GM04504 (cell line): Measurements from ENCODE around the gene PLXNA4.

Experiments used
- DNase-seq: peaks from one replicate; pipeline ENCODE4 v3.0.0-alpha.2; 2012; ENCODE audit warnings: low read depth

Gene PLXNA4

DNA sequence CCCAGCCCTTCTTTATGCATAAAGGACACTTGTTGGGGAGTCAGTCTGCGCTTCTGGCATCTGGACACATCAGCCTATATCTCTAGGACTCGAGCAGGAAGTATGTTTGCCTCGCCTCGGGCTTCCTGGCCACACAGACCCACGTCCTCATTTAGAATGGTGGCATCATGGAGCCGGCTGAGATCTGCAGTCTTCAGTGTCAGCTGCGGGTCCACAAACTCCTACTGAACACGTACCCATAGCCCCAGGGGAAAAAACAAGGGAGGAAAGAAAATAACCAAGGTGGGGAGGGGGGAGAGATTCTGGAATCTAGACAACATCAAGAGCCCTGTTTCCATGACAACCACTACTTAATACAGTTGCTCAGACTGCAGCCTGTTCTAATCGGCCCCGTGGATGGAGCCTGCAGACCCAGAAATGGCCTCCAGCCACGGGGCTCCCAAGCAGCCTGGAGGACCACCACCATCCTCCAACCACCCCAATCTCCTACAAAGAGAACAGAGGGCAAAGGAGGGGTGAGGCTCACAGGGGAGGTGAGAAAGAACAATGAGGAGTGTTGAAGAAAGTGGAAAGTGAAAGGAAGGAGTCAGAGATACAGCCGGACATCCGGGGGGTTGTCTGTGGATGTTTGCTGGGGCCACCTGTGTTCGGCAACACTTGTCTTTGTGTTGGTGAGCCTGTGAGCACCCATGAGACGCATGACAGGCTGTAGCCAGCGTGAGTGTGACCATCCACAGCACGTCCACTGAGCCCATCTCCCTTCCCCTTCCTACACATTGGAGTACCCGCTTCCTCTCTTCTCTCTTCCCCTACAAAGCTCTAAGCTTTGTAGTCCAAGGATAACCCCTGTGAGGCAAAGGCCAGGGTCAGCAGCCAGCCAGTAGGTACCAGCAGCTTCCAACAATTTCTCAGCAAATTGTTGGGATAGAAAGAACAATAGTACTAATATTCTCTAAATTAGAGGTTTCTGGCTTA lies 141.0 kb downstream of the PLXNA4 start:
- no peak for DNase-seq

DNA sequence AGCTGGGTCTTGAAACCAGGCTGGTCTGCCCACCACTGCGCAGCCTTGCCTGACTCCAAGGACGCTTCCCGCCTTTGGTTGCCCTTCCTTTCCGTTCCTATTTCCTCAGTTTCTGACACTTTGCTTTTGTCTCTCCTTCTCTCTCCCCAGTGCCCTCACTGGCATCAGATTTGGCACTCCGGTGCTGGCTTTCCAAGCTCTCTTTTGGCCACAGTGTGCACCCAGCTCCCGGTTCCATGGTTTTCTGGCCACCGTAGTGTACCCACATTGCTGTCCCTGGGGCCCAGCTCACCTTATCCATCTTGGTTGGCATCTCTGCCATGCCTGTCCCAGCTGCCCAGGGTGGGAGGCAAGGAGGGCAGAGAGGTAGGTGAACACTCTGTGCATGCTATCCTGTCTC lies 142.2 kb downstream of the PLXNA4 start:
- no peak for DNase-seq

DNA sequence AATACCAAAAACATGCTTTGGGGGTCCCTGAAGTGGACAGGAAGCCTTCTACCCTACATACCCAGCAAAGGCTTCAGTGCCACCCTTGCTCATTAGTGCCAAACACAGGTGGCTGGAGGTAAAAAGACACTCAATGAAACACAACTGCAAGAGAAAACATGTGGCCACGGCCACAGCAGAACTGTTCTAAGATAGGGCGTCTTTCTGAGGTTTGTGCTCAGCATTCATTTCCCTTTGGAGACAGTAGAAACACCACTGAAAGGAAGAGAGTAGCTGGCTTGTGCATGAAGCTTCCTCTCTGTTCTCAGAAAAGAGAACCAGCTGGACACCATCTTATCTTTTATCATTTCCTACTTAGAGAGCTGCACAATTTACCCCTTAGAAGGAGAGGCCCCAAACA lies 143.0 kb downstream of the PLXNA4 start:
- no peak for DNase-seq

DNA sequence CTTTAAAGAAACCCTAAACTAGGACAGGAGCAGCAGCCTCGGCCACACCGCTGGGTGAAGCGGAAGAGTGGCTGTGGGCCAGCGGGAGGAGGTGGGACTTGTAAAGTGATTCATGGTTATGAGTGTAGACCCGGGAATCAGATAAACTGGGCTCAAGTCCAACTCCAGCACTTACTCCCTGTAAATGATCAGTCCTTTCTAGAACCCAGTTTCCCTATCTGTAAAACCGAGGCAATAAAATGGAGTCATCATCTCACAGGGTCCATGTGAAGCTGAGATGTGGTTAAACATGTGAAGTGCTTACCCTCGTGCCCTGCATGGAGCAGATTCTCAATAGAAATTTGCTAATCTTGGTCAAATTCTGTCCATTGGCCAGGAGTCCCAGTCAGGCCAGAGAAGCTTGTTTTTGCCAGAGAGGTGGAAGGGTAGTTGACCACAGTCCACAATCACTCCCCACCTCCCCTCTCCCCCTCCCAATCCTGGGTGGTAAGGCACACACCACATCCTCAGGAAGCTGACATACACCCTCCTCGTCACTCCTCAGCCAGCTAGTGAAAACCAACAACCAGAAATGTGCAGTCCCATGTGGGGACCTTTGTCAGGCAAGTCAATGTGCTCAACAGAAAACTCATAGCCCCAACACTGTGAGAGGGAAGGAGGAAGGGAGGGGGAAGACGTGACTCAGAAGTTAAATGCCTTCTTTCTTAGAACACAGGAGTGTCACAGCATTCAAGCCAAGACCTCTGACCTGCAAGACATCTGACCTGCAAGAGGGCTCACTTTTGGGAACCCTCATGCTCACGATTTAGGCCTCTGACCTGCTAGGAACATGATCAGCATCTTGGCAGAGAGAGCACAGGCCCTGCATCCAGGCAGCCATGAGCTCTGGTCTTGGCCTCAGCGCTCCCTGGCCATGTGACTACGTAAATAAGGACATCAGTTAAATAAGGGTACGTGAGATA lies 145.1 kb downstream of the PLXNA4 start:
- DNase-seq: peak; percentile 67

DNA sequence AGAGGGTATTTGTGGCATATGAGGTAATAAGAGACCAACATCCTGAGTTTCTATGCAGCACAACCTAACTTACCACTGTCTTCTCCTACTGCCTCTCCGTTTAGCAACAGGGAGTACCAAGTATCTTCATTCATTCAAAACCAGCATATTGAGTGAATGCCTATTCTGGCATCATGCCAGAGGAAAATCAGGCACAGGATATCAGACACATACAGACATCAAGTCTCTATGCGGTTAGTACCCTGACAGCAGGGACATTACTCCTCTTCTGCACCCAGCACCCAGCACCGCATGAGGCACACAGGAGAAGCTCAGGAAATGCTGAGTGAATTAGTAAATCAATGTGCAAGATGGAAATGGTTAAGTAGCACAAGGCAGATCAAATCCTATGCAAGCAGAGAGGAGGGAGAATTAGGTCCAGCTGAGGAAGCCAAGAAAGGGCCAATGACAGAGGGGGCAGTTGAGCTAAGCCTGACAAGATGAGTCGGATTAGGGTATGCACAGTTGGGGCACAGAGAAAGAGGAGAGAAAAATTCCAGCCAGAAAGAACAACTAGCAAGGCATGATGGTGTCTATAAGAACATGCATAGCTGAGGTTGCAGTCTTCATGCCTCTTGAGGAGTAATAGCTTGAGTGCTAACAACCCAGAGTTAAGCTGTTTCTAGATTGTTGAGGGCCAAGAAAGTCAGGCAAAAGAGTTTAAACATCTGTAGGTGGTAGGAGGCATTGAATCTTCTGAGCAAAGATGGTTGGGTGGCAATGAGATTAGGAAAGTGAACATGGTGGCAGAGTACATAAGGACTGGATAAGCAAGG lies 146.0 kb downstream of the PLXNA4 start:
- DNase-seq: peak; percentile 1

DNA sequence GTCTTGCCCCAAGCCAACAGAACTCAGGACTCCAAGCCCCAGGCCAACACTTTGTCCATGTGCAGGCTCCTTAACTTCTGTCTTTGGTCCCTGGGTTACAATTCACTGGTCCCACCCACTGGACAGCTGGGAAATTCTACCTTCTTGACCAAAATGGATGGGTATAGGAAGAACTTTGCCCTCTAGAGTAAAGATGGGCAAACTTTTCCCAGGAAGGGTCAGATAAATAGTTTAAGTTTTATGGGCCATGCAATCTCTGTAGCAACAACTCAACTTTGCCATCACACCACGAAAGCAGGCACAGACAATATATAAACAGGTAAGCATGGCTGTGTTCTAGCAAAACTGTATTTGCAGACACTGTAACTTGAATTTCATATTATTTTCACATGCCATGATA lies 147.1 kb downstream of the PLXNA4 start:
- DNase-seq: no peak

DNA sequence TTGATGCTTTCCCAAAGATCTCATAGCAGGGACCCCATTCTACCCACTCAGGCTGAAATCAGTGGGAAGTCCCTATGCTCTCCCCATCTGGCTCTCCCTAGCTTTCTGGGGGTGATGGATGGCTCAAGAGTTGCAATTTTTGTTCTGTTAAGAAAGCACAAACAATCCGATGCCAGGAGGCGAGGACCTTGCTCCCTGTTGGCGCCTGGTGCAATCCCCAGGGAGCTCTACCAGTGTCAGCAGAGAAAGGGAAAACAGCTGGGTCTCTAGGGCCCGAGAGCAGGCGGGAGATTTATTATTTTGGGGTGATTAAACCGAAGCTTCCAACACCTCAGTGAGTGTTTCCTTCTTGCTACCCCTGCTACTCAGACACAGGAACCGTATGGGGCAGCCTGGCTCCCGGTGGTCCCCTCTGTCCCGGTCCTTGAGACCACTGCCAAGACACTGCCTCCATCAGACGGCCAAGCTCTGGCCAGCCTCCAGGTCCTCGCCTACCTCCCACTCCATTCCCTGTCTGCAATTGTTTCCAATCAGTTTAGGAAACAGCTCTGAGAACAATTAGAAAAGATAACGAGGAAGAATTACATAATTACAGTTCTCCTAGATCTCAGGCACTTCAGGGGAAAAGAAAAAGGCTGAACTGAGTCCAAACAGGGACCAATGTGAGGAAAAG lies 147.9 kb downstream of the PLXNA4 start:
- DNase-seq: no peak

DNA sequence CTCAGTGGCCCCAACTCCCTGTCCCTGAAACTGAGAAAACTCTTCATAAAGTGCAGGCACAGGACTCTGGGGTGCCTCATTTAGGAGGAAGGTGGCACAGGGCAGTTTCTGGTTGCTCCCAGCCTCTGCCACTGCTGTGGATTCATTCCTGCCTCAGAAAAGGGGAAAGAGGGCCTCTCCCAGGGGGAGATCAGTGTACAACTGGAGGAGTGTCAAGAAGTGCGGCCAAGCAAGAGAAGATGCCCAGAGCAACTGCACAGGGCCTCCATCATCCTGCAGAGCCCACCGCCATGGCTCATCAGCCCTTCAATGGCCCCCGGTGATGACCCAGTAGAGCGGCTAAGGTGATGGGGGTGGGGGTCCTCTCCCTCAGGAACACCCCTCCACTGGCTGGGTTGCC lies 150.3 kb downstream of the PLXNA4 start:
- DNase-seq: no peak

DNA sequence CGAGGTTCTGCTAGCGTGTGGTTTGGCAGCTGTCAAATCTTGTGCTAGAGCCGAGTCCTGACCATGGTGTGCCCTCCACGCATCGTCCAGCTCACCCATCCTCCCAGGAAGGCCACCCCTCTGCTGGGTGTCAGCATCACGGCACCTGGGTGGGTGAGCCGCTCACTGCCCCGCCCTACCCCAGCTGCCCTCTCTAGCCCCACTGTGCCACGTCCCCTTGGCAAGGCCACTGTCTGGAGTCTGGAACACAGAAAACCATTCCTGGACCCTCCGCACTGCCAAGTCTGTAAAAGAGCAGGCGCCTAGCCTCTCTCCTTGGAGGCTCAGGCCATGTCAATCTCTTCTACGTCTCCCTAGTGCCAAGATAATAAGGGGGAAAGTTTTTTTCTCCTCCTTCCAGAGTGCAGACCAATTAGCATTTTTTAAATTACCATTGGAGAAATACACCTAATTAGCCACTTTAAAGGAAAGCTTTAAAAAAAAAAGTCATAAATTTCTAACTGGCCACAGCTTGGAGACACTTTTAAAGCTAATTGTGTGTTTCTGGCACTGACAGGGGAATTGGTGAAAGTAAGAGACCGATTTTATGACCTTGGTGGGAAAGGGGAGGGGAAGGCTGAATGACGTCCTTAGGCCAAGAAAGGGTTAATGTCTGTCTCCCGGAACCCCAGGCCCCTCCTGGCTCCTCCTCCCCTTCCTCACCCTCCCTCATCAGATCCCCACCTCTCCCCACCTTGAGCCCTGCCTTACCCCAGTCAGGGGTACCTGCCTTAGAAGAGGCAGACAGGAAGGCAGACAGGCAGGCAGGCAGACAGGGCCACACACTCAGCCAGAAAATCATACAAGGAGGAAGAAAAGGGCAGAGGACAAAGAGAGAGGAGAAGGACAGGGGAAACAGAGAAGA lies 151.2 kb downstream of the PLXNA4 start:
- no peak for DNase-seq

DNA sequence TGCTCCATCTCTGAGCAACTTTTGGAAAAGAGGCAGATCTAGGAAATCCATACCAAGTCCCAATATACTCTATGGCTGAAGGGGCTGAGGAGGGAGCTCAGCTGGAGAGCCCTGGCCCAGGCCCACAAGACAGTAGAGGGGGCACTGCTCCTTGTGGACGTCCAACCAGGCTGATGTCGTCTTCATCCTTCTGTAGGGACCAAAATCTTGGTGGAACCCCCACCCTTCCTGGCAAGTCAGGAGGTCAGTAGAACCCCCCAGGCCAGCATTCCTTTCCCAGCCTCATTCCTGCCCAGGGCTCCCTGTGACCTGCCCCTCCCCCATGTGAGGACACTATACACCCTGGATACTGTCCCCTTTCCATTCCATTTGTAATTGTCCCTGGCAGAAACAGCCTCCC lies 152.0 kb downstream of the PLXNA4 start:
- no peak for DNase-seq

DNA sequence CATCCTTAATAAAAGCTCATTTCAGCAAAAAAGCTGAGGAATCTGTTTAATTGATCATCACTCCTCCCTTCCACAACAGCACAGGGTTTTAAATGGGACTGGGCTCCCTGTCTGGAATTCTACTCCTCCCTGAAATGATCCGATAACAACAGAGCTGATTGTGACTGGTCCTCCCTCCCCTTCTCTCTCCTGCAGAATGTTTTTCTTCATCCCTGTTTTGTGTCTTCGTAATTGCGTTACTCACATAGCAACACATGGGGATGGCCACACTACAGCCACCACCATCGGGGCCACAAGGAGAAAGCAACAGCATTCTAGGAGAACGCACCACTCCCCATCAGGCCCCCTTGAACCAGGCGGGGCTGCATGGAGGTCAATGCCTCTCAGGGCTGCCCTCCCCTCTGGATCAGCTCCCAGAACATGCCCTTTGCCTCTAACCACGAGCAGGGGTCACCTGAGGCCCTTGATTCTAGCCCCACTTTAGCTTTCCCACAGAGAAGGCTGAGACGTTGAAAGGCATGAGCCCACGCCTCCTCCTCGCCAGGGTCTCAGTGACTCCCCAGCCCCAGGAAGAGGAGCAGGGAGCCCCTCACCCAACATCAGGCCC lies 152.6 kb downstream of the PLXNA4 start:
- no peak for DNase-seq

DNA sequence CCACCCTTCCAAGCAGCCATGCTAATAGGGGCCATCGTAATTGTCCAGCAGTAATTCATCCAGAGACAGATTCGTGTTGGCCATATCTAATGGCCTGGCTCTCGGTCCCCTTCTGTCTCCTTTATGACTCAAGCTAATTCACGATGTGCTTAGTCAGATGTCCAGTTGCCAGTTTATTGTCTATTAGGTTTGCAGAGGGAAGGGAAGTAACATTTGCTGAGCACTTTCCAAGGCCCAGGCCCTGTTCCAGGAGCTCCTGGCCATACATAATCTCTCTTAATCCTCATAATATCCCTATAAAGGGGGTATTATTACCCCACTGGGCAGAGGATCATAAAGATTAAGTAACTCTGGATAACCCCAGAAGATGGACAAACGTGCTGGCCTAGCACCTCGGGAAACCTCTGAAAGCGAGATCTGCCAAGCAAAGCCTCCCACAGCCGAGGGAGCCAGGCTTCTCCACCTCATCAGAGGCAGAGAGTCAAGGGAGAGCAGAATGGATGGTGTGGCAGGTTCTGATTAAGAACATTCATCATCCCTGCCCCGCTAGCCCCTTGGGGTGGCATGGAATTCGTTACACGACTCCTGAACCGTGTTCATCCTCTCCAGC lies 153.7 kb downstream of the PLXNA4 start:
- DNase-seq: peak; percentile 49

DNA sequence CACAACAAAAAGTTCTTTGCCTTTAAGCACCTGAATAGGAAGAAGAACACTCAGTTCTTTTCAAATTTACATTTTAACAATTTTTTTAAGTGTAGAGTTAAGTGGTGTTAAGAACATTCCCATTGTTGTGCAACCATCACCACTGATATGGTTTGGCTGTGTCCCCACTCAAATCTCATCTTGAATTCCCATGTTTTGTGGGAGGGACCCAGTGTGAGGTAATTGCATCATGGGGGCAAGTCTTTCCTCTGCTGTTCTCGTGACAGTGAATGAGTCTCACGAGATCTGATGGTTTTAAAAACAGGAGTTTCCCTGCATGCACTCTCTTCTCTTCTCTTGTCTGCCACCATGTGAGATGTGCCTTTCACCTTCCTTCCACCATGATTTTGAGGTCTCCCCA lies 155.7 kb downstream of the PLXNA4 start:
- no peak for DNase-seq

DNA sequence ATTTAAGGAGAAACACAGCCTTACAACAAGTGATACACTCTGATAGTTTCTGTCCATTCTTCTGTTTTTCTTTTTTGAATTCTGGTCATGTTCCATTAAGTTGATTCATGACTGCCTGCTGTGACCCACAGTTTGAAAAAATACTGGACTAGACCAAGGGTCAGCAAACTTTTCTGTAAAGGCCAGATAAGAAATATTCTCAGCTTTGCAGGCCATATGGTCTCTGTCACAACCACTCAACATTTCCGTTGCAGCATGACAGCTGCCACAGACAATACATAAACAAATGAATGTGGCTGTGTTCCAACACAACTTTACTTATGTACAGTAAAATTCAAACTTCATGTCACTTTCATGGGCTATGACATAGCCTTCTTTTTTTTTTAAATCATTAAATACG lies 156.7 kb downstream of the PLXNA4 start:
- no peak for DNase-seq

DNA sequence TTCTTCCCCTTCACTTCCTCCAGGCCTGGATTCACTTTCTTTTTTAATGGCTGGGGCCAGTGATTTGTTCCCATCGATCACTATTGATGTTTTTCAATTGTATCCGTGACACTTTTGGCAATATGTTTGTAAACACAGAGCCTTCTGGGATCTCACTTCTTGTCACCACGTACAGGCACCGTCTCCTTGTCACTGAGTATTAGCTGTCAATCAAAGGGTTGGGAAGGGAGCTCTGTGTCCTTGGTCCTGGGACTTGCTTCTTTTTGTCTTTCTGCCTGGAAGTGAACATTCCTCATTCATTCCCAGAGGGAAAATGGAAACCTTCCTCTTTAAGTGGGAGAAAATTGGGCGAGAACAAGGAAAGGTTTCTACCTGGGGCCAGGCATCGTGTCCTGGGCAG lies 157.4 kb downstream of the PLXNA4 start:
- DNase-seq: no peak

DNA sequence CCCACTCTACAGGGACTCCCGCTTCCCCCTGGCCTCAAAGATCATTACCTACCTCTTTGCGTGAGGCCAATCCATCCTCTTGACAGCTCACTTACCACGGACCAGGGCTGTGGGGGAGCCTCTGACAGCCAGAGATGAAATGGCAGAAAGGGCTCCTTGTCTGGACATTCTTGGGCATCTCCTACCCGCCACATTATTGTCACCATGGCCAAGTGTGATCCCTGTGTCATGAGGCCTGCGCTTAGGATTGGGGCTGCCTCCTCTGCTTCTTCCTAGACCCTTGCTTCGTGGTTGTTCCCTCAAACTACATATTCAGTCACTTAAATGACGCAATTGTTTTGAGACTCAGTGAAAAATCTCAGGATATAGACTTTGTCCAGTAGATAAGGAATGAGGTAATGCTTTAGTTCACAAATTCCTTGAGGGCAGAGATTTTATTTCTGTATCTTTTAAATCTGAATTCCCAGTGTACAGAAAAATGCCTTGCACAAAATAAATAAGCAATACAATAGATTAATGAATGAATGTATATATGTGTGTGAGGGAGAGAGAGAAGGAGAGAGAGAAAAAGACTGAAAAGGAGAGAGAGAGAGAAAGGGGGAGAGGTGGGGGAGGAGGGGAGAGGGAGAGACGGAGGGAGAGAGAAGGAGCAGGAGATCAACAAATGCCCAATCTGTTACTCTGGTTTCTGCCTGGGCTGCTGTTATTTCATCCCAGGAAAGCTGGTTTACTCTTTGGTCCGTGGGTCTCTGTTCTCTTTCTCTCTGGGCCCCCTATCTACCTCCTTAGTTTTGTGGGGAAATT lies 159.0 kb downstream of the PLXNA4 start:
- no peak for DNase-seq

DNA sequence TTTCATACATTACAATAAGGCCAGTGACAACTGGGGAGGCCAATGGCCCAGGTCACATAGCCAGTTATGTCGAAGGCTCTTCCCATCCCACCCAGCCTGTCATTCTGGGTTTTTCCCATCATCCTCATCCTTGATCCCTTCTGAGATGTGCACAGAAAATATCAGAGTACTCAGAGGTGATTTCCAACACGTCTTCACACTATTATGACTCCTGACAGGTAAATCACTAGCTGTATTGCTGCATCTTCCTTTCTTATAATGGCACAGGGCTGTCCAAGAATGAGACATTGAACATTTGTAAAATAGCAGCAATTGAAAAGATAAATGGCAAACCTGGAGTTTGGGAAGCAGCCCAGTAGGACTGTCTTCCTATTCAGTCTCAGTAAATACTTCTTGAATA lies 159.9 kb downstream of the PLXNA4 start:
- DNase-seq: no peak

DNA sequence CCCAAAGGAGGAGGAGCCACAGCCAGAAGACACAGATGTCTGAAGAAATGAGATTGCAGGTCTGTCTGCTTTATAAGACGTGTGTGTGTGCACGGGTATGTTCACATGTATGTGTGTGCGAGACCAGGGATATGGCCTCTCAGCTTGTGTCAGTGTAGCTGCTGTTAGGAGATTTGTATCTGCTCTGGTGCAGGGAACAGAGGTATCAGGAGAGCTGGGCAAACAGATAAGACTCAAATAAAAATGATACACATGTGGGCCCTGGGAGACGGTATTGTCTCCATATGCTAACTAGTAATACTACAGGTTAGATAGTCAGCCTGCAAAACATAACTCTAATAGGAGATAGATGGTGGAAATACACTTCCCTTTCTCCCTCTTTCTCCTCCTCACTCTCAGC lies 161.0 kb downstream of the PLXNA4 start:
- no peak for DNase-seq

DNA sequence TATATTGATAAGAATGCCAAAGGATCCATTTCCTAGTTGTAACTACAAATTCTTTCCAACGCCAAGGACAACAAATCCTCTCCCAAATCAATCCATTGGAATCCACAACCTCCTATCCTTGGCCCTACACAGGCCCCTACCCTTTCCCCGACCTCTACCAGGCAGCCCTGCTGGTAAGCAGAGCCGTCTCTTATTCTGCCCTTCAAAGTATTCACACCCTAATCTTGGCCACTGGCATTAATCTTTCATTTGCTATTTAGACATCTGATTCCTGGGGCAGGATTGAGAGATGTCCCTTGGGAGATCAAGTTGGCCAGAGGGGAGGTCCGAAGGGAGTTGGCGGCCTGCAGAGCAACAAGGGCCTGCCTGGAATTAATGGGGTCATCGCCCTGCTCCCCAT lies 161.4 kb downstream of the PLXNA4 start:
- DNase-seq: no peak
